ENCODE measurements around the gene LPCAT2. TPM values are rescaled to one million over a fixed set of nuclear protein-coding genes. Genes with fewer than 3 reads are reported as not detected.

Gene LPCAT2
- total RNA-seq, 2 experiments from 2014 or later = not detected

- H2AFZ ChIP-seq (ENCODE audit: low read length) = no peak overlapping the region
- intact Hi-C loops (cut with micrococcal nuclease; ENCODE audit: unreplicated experiment) = no loop called here
- H3K79me2 ChIP-seq (ENCODE audit: insufficient read depth, low read depth, low read length) = no peaks in the 10 kb centered on the region
- no TSS peak for BruUV-seq (replicated peaks)
- POLR2A ChIA-PET = no interaction called here
- no peak for TF ChIP-seq EZH2phosphoT487 (IDR thresholded peaks at IDR 0.05; ENCODE audit: borderline replicate concordance, low read depth, low read length)
- no peak for TF ChIP-seq CTCF (conservative IDR thresholded peaks at IDR 0.05; ENCODE audit: low read length)
- DNase-seq (ENCODE audit: low spot score) = no peak
- H3K9me2 ChIP-seq (ENCODE audit: insufficient read depth, low read length) = no peaks in the 10 kb centered on the region
- H4K20me1 ChIP-seq (ENCODE audit: insufficient read depth, low read length) = no peaks in the 10 kb centered on the region
- H3K4me1 ChIP-seq (ENCODE audit: insufficient read depth, low read length, poor library complexity, severe bottlenecking) = no peaks in the 10 kb centered on the region
- no peaks in the 10 kb centered on the region for H3K9me3 ChIP-seq (ENCODE audit: low read length)
- H3K27ac ChIP-seq (ENCODE audit: low read depth, low read length, poor library complexity, severe bottlenecking) = no peak overlapping the region
- no peak overlapping the region for H3K4me3 ChIP-seq (ENCODE audit: low read depth, low read length, poor library complexity, severe bottlenecking)
- CTCF ChIA-PET (ENCODE audit: unreplicated experiment) = no interaction called here
- no peaks in the 10 kb centered on the region for H3K36me3 ChIP-seq (ENCODE audit: insufficient read depth, low read length)
- H3K4me2 ChIP-seq (ENCODE audit: low read length) = no peak overlapping the region
These were observed 61.3 kb downstream of the LPCAT2 start for GRCh38 chr16:55570159-55570558.

DNA sequence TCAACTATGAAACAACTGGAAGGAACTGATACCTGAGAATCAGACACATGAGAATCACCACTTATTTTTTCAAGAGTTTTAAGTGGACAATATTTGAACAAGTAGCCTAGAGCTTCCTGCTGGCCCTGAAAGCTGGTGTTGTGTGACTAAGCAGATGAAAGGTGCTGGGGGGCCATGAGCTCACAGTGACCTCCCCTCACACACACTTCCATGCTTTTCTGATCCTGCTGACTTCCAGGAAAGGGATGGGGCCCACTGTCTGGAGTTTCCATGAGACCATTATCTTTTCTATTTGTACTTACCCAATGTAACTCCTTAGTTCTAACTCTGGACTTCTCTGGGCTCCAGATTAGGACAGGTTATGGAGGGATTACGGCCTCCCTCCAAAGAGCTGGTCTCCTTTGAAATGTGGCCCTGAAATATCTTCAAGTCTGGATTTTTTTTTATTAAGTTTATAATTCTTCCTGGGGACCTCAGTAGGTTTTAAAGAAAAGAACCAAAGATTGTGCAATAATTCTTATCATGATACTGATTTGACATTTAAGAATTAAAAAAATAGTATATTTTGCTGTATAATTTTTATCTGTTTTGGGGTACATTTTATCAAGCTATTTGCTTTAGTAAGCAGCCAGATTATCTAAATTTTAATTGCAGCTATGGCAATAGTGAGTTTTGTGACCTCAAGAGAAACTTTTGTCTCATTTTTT, 62.5 kb downstream of the LPCAT2 start:
- Histone ChIP-seq H3K4me3 (ENCODE audit: low read depth, low read length, poor library complexity, severe bottlenecking) (no peak overlapping the region), H3K4me2 (ENCODE audit: low read length) (no peak overlapping the region), H3K79me2 (ENCODE audit: insufficient read depth, low read depth, low read length) (no peaks in the 10 kb centered on the region), H3K36me3 (ENCODE audit: insufficient read depth, low read length) (no peaks in the 10 kb centered on the region), H4K20me1 (ENCODE audit: insufficient read depth, low read length) (no peaks in the 10 kb centered on the region), H3K4me1 (ENCODE audit: insufficient read depth, low read length, poor library complexity, severe bottlenecking) (no peaks in the 10 kb centered on the region), H3K9me3 (ENCODE audit: low read length) (no peaks in the 10 kb centered on the region), H2AFZ (ENCODE audit: low read length) (no peak overlapping the region), H3K27ac (ENCODE audit: low read depth, low read length, poor library complexity, severe bottlenecking) (no peak overlapping the region), H3K9me2 (ENCODE audit: insufficient read depth, low read length) (no peaks in the 10 kb centered on the region)
- POLR2A ChIA-PET = interaction anchor here (0.7 kb wide), 1 partner anchor 76 kb away, joined by 3 read pairs; no protein-coding TSS in a partner anchor
- CTCF ChIA-PET (ENCODE audit: unreplicated experiment) = no interaction called here
- intact Hi-C loops (cut with micrococcal nuclease; ENCODE audit: unreplicated experiment) = no loop called here
- no peak for DNase-seq (ENCODE audit: low spot score)
- BruUV-seq (replicated peaks) = no TSS peak
- TF ChIP-seq CTCF (conservative IDR thresholded peaks at IDR 0.05; ENCODE audit: low read length) (no peak), EZH2phosphoT487 (IDR thresholded peaks at IDR 0.05; ENCODE audit: borderline replicate concordance, low read depth, low read length) (no peak)

DNA sequence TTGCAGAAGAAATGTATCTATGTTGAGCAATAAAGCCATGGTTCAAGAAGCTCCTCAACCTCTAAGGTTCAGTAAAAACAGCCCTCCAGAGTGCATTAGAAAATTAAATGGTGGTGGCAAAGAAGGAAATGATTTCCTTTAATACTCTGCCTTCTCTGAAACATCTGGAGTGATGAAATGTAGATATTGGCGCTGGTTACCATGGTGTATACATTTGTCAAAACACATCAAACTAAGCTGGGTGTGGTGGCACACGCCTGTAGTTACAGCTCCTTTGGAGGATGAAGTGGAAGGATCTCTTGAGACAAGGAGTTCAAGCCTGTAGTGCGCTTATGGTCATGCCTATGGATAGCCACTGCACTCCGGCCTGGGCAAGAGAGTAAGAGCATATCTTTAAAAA, 63.6 kb downstream of the LPCAT2 start:
- DNase-seq (ENCODE audit: low spot score) = no peak
- Histone ChIP-seq H3K4me3 (ENCODE audit: low read depth, low read length, poor library complexity, severe bottlenecking) (no peak overlapping the region), H3K4me2 (ENCODE audit: low read length) (no peak overlapping the region), H3K9me2 (ENCODE audit: insufficient read depth, low read length) (no peaks in the 10 kb centered on the region), H3K4me1 (ENCODE audit: insufficient read depth, low read length, poor library complexity, severe bottlenecking) (no peaks in the 10 kb centered on the region), H3K79me2 (ENCODE audit: insufficient read depth, low read depth, low read length) (no peaks in the 10 kb centered on the region), H4K20me1 (ENCODE audit: insufficient read depth, low read length) (no peaks in the 10 kb centered on the region), H3K9me3 (ENCODE audit: low read length) (no peaks in the 10 kb centered on the region), H3K36me3 (ENCODE audit: insufficient read depth, low read length) (no peaks in the 10 kb centered on the region), H3K27ac (ENCODE audit: low read depth, low read length, poor library complexity, severe bottlenecking) (no peak overlapping the region), H2AFZ (ENCODE audit: low read length) (no peak overlapping the region)
- no peak for TF ChIP-seq CTCF (conservative IDR thresholded peaks at IDR 0.05; ENCODE audit: low read length)
- no peak for TF ChIP-seq EZH2phosphoT487 (IDR thresholded peaks at IDR 0.05; ENCODE audit: borderline replicate concordance, low read depth, low read length)
- CTCF ChIA-PET (ENCODE audit: unreplicated experiment) = no interaction called here
- no TSS peak for BruUV-seq (replicated peaks)
- intact Hi-C loops (cut with micrococcal nuclease; ENCODE audit: unreplicated experiment) = no loop called here
- POLR2A ChIA-PET = no interaction called here

Data from OCI-LY7 (cell line).